ENCODE measurements around the gene CCDC27.

- TF ChIP-seq POLR2A (IDR thresholded peaks at IDR 0.05; ENCODE audit: low read depth, low read length), result no peak
- no peak for TF ChIP-seq POLR2AphosphoS5 (IDR thresholded peaks at IDR 0.05; ENCODE audit: low read depth, low read length)
- no peak for TF ChIP-seq TAF1 (IDR thresholded peaks at IDR 0.05; ENCODE audit: low read depth, low read length)
- TF ChIP-seq SPI1 (IDR thresholded peaks at IDR 0.05; ENCODE audit: low read depth, low read length), result no peak
Observed at GRCh38 chr1:3745590-3746381, 6.5 kb upstream of the CCDC27 start.

Measured in GM12891 (cell line).